HepG2 (cell line): ENCODE results near the gene KLHL21. TPM values are rescaled to one million over a fixed set of nuclear protein-coding genes. Genes with fewer than 3 reads are reported as not detected.

ENCODE experiments used
- ARNT2 ChIP-seq: sonication (generic); formaldehyde crosslinking; IDR thresholded peaks from 2 replicates; pipeline ENCODE4 v1.8.0; 2022; ENCODE audit warnings: mild to moderate bottlenecking, low read depth, missing genetic modification reagents, moderate library complexity
- CBX2 ChIP-seq, 2 experiments: fragments of 200-600 bp in 1 of 2; sonication (generic); formaldehyde crosslinking in 1 of 2; IDR thresholded peaks; 2 replicates each; pipeline versions ENCODE4 v1.7.0 to v1.8.1; 2018 to 2022; ENCODE audit warnings: low read depth in 2 of 2, low read length in 1 of 2, mild to moderate bottlenecking in 1 of 2, missing genetic modification reagents in 1 of 2
- GPN1 ChIP-seq: sonication (generic); formaldehyde crosslinking; IDR thresholded peaks from 2 replicates; pipeline ENCODE4 v1.5.1; 2020; ENCODE audit warnings: missing genetic modification reagents, borderline replicate concordance
- JARID2 ChIP-seq: sonication (generic); formaldehyde crosslinking; IDR thresholded peaks from 2 replicates; pipeline ENCODE4 v1.8.1; 2023; ENCODE audit warnings: missing genetic modification reagents, inconsistent platforms; ENCODE audit not compliant: insufficient replicate concordance
- MAFK ChIP-seq, 2 experiments: IDR thresholded peaks in 1 of 2; conservative IDR thresholded peaks in 1 of 2; 2 replicates each; pipeline ENCODE4 v1.6.1; 2011; ENCODE audit warnings: improper control_type of control experiment in 2 of 2, low read length in 2 of 2
- MEF2D ChIP-seq: sonication (generic); formaldehyde crosslinking; IDR thresholded peaks from 2 replicates; pipeline ENCODE4 v1.5.1; 2020; ENCODE audit warnings: mild to moderate bottlenecking, missing genetic modification reagents
- NR2C2 ChIP-seq: sonication (generic); formaldehyde crosslinking; IDR thresholded peaks from 2 replicates; pipeline ENCODE4 v1.4.0; 2020; ENCODE audit warnings: missing genetic modification reagents, mild to moderate bottlenecking, moderate library complexity, borderline replicate concordance
- PCBP2 ChIP-seq: fragments of 200-400 bp; formaldehyde crosslinking; optimal IDR thresholded peaks from 2 replicates; pipeline ENCODE3; 2018; ENCODE audit warnings: low read length, low read depth; ENCODE audit not compliant: poor library complexity, severe bottlenecking
- TARDBP ChIP-seq: sonication (generic); formaldehyde crosslinking; IDR thresholded peaks from 2 replicates; pipeline ENCODE4 v1.8.0; 2022; ENCODE audit warnings: mild to moderate bottlenecking, missing genetic modification reagents
- ZBTB25 ChIP-seq: IDR thresholded peaks from 2 replicates; pipeline ENCODE4 v1.6.1; 2018; ENCODE audit warnings: missing genetic modification reagents
- ZNF329 ChIP-seq: sonication (generic); formaldehyde crosslinking; IDR thresholded peaks from 2 replicates; pipeline ENCODE4 v1.9.0; 2021; ENCODE audit warnings: low read depth, mild to moderate bottlenecking, missing genetic modification reagents
- ZNF672 ChIP-seq: sonication (generic); formaldehyde crosslinking; IDR thresholded peaks from 2 replicates; pipeline ENCODE4 v1.8.1; 2022; ENCODE audit warnings: missing genetic modification reagents
- ZNF703 ChIP-seq: sonication (generic); formaldehyde crosslinking; IDR thresholded peaks from 2 replicates; pipeline ENCODE4 v1.5.1; 2020; ENCODE audit warnings: missing genetic modification reagents, mild to moderate bottlenecking, moderate library complexity, borderline replicate concordance
- polyA plus RNA-seq, 8 experiments: library from polyadenylated mRNA; depleted of rRNA in 3 of 8; stranded (reverse) in 7 of 8; unstranded in 1 of 8; fragments of >200 nt; fragmentation: Illumina TruSeq in 4 of 8; extraction: Trizol in 4 of 8; gene quantifications; 2 replicates each; pipeline versions ENCODE4 v1.2.1 to v1.2.3, GENCODE V29; 2011 to 2016; ENCODE audit warnings: low read depth in 4 of 8, missing spikeins in 1 of 8, mixed read lengths in 1 of 8; ENCODE audit not compliant: insufficient read depth in 1 of 8
- total RNA-seq, 5 experiments: library from RNA; depleted of rRNA; stranded (reverse); fragments of >200 nt; fragmentation: Illumina TruSeq; extraction: Trizol; gene quantifications; 2 replicates each; pipeline ENCODE4 v1.2.3, GENCODE V29; 2016; ENCODE audit warnings: low read depth in 1 of 5
- TF ChIP-seq, protein P1 (sequence below): sonication (generic); formaldehyde crosslinking; IDR thresholded peaks from 2 replicates; pipeline ENCODE4 v1.4.0; 2020; ENCODE audit warnings: missing genetic modification reagents, mild to moderate bottlenecking, borderline replicate concordance
- TF ChIP-seq, protein P2 (sequence below): sonication (generic); formaldehyde crosslinking; IDR thresholded peaks from 2 replicates; pipeline ENCODE4 v1.4.0; 2020; ENCODE audit warnings: mild to moderate bottlenecking, missing genetic modification reagents
- TF ChIP-seq, protein P3 (sequence below): sonication (generic); formaldehyde crosslinking; IDR thresholded peaks from 2 replicates; pipeline ENCODE4 v1.5.0; 2020; ENCODE audit warnings: mild to moderate bottlenecking, missing genetic modification reagents
- TF ChIP-seq, protein P4 (sequence below): sonication (generic); formaldehyde crosslinking; conservative IDR thresholded peaks from 2 replicates; pipeline ENCODE4 v1.8.0; 2022; ENCODE audit warnings: low read depth, missing genetic modification reagents
- TF ChIP-seq, protein P5 (sequence below): sonication (generic); formaldehyde crosslinking; IDR thresholded peaks from 2 replicates; pipeline ENCODE4 v1.4.0; 2020; ENCODE audit warnings: missing genetic modification reagents, mild to moderate bottlenecking, borderline replicate concordance

The KLHL21 gene
- total and polyA plus RNA-seq, 2 of the 13 experiments (the other 11 are each of a cell fraction or from before 2014, with no cell fraction given): 14.8 to 25.0 TPM

DNA sequence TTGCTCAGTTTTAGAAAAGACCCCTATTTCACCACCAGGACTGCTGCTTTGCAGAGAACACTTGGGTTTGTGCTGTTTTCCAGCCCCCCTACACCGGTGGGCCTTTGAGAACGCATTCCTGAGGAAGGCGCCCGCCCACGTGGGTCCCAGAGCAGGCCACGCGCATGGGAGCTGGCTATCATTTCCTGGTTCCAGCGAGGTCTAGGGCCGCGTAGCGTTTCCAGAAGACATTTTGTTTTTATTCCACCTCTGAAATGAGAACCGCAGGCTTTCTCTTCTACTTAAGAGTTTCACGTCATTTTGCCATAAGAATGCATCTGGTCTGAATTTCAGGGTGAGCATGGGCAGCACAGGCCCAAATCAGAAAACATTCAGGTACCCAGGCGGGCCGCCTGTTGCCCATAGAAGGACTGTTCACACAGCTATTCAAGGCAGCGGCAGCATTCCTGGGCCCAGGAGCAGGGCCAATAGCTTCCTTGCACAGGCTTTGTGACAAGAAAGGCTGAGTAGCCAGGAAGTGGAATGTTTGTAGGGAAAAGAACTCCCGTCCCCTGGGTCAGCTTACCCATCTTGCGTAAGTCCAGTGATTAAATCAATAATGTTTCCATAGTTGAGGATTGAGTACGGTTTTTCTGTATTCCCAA lies 1.4 kb upstream of the KLHL21 start (continued):
- TF ChIP-seq, protein P1, sequence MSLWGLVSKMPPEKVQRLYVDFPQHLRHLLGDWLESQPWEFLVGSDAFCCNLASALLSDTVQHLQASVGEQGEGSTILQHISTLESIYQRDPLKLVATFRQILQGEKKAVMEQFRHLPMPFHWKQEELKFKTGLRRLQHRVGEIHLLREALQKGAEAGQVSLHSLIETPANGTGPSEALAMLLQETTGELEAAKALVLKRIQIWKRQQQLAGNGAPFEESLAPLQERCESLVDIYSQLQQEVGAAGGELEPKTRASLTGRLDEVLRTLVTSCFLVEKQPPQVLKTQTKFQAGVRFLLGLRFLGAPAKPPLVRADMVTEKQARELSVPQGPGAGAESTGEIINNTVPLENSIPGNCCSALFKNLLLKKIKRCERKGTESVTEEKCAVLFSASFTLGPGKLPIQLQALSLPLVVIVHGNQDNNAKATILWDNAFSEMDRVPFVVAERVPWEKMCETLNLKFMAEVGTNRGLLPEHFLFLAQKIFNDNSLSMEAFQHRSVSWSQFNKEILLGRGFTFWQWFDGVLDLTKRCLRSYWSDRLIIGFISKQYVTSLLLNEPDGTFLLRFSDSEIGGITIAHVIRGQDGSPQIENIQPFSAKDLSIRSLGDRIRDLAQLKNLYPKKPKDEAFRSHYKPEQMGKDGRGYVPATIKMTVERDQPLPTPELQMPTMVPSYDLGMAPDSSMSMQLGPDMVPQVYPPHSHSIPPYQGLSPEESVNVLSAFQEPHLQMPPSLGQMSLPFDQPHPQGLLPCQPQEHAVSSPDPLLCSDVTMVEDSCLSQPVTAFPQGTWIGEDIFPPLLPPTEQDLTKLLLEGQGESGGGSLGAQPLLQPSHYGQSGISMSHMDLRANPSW (CRISPR knock-in tag): peak; percentile 1; the same call in 1 of the 2 replicates
- TF ChIP-seq MAFK (conservative IDR thresholded peaks at IDR 0.05 in 1 of 2, IDR thresholded peaks at IDR 0.05 in 1 of 2; ENCODE audit: low read length in 2 of 2): peak; percentile 46 to 51; a peak in 3 of 4 replicates
- TF ChIP-seq PCBP2: no peak
- peak; percentile 59 for TF ChIP-seq TARDBP
- TF ChIP-seq, protein P2, sequence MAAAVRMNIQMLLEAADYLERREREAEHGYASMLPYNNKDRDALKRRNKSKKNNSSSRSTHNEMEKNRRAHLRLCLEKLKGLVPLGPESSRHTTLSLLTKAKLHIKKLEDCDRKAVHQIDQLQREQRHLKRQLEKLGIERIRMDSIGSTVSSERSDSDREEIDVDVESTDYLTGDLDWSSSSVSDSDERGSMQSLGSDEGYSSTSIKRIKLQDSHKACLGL (CRISPR knock-in tag): no peak; the same call in 1 of the 2 replicates
- no peak for TF ChIP-seq GPN1 (CRISPR knock-in tag)
- TF ChIP-seq ZNF703 (CRISPR knock-in tag): no peak
- TF ChIP-seq NR2C2: peak; percentile 33; the same call in 1 of the 2 replicates
- no peak for TF ChIP-seq ZNF672 (CRISPR knock-in tag)
- peak; percentile 81 for TF ChIP-seq ZBTB25 (CRISPR knock-in tag)
- TF ChIP-seq, protein P3, sequence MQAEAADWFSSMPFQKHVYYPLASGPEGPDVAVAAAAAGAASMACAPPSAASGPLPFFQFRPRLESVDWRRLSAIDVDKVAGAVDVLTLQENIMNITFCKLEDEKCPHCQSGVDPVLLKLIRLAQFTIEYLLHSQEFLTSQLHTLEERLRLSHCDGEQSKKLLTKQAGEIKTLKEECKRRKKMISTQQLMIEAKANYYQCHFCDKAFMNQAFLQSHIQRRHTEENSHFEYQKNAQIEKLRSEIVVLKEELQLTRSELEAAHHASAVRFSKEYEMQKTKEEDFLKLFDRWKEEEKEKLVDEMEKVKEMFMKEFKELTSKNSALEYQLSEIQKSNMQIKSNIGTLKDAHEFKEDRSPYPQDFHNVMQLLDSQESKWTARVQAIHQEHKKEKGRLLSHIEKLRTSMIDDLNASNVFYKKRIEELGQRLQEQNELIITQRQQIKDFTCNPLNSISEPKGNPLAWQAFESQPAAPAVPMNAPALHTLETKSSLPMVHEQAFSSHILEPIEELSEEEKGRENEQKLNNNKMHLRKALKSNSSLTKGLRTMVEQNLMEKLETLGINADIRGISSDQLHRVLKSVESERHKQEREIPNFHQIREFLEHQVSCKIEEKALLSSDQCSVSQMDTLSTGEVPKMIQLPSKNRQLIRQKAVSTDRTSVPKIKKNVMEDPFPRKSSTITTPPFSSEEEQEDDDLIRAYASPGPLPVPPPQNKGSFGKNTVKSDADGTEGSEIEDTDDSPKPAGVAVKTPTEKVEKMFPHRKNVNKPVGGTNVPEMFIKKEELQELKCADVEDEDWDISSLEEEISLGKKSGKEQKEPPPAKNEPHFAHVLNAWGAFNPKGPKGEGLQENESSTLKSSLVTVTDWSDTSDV (CRISPR knock-in tag): no peak
- TF ChIP-seq MEF2D (CRISPR knock-in tag): peak; percentile 39; the same call in 1 of the 2 replicates
- no peak for TF ChIP-seq JARID2
- peak; percentile 65; the same call in 1 of the 2 replicates for TF ChIP-seq ARNT2 (CRISPR knock-in tag)
- TF ChIP-seq, protein P4, sequence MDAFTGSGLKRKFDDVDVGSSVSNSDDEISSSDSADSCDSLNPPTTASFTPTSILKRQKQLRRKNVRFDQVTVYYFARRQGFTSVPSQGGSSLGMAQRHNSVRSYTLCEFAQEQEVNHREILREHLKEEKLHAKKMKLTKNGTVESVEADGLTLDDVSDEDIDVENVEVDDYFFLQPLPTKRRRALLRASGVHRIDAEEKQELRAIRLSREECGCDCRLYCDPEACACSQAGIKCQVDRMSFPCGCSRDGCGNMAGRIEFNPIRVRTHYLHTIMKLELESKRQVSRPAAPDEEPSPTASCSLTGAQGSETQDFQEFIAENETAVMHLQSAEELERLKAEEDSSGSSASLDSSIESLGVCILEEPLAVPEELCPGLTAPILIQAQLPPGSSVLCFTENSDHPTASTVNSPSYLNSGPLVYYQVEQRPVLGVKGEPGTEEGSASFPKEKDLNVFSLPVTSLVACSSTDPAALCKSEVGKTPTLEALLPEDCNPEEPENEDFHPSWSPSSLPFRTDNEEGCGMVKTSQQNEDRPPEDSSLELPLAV (CRISPR knock-in tag): no peak
- TF ChIP-seq CBX2 (IDR thresholded peaks at IDR 0.05; ENCODE audit: low read depth, low read length): no peak
- TF ChIP-seq CBX2 (CRISPR knock-in tag; IDR thresholded peaks at IDR 0.05; ENCODE audit: low read depth): no peak
- TF ChIP-seq, protein P5, sequence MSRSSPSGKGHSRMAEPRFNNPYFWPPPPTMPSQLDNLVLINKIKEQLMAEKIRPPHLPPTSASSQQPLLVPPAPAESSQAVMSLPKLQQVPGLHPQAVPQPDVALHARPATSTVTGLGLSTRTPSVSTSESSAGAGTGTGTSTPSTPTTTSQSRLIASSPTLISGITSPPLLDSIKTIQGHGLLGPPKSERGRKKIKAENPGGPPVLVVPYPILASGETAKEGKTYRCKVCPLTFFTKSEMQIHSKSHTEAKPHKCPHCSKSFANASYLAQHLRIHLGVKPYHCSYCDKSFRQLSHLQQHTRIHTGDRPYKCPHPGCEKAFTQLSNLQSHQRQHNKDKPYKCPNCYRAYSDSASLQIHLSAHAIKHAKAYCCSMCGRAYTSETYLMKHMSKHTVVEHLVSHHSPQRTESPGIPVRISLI (CRISPR knock-in tag): no peak
- no peak for TF ChIP-seq ZNF329
